NOMO-1 treated with dmso at 0.1 percent for 144 hours (cell line): ENCODE results near the gene CASS4.

Experiments used
- DNase-seq: peaks from one replicate; lab custom pipeline; 2025; ENCODE audit not compliant: unreplicated experiment; lab: John Stamatoyannopoulos, UW

CASS4 gene

DNA sequence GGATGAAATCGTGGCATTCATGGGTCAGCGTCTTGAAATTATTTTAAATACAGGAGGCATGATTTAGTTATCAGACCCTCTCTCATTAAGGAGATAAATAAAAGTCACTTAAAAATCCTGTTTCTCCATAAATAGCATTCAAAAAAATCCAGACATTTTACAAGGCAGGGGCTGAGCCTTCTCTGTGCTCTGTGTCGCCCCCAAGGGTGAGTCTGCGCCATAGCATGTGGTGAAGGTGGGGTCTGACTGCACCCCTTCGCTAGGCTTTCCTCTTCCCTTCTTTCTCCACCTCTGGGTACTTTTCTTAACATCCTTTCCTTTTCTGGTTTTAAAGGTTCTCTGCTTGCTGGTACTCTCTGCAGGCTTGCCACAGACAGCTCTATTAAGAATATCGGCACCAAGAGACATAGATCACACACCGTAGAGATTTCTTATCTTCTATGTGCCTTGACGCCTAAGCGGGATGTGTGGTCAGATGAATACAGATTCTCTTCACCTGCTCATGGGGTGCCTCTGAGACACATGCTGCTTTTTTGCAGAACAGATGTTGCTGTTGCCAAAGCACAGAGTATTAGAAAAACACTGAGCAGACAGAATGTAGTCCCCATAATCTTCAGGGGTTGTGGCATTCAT is 92.4 kb downstream of the CASS4 start:
- DNase-seq, result no peak

DNA sequence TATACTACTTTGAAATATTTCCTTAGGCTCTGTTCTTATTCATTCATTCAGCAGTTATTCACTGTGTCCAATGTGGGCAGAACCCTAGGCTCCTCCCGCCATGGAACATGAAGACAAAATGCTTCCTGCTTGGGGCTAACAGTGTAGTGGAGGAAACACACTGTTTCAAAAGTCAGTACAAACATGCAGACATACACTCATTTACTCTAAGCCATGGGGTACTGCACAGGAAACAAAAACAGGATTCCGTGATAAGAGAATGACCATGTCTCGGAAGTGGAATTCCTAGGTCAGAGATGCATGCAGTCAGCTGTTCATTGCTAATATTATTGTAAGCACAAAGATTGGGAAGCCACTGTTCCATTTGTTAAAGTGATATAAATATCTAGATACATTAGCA is 94.0 kb downstream of the CASS4 start:
- no peak for DNase-seq
